Measurements from ENCODE around the gene TMEM209.

Gene TMEM209

DNA sequence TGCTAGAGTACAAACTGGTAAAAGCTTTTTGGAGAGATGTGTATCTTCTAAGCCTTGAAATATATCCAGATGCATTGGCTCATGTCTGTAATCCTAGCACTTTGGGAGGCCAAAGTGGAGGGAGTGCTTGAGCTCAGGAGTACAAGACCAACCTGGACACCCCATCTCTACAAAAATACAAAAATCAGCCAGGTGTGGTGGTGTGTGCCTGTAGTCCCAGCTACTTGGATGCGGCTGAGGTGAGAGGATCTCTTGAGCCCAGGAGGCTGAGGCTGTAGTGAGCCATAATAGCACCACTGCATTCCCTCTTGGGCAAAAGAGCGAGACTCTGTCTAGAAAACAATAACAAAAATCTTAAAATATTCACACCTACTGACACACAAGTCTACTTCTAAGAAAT is 25.6 kb downstream of the TMEM209 start:
- Histone ChIP-seq H3K4me3 (ENCODE audit: low read length, poor library complexity, severe bottlenecking) (no peak overlapping the region), H3K4me2 (ENCODE audit: low read depth, low read length, poor library complexity, severe bottlenecking) (no peak overlapping the region), H3K9ac (ENCODE audit: low read depth, low read length, poor library complexity, severe bottlenecking) (no peak overlapping the region), H3F3A (ENCODE audit: low read depth) (no peaks in the 10 kb centered on the region), H3K4me1 (ENCODE audit: insufficient read depth, low read length, poor library complexity, severe bottlenecking) (no peaks in the 10 kb centered on the region), H3K9me3 (ENCODE audit: insufficient read depth, low read depth, low read length) (no peaks in the 10 kb centered on the region), H3K9me2 (replicated peaks; ENCODE audit: low read depth, low read length) (no peaks in the 10 kb centered on the region), H3K79me2 (ENCODE audit: insufficient read depth, low read length) (no peaks in the 10 kb centered on the region), H2AFZ (ENCODE audit: low read length) (no peak overlapping the region), H3K27me3 (ENCODE audit: insufficient read depth, low read length, poor library complexity, severe bottlenecking) (no peaks in the 10 kb centered on the region), H4K20me1 (ENCODE audit: insufficient read depth, low read length, poor library complexity, severe bottlenecking) (no peaks in the 10 kb centered on the region), H3K36me3 (ENCODE audit: insufficient read depth, low read length) (peaks cover 71% of the 10 kb centered on the region)
- TF ChIP-seq EZH2phosphoT487 (IDR thresholded peaks at IDR 0.05; ENCODE audit: borderline replicate concordance) = no peak
- TF ChIP-seq, protein P1, sequence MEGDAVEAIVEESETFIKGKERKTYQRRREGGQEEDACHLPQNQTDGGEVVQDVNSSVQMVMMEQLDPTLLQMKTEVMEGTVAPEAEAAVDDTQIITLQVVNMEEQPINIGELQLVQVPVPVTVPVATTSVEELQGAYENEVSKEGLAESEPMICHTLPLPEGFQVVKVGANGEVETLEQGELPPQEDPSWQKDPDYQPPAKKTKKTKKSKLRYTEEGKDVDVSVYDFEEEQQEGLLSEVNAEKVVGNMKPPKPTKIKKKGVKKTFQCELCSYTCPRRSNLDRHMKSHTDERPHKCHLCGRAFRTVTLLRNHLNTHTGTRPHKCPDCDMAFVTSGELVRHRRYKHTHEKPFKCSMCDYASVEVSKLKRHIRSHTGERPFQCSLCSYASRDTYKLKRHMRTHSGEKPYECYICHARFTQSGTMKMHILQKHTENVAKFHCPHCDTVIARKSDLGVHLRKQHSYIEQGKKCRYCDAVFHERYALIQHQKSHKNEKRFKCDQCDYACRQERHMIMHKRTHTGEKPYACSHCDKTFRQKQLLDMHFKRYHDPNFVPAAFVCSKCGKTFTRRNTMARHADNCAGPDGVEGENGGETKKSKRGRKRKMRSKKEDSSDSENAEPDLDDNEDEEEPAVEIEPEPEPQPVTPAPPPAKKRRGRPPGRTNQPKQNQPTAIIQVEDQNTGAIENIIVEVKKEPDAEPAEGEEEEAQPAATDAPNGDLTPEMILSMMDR (conservative IDR thresholded peaks at IDR 0.05; ENCODE audit: low read length) = no peak

DNA sequence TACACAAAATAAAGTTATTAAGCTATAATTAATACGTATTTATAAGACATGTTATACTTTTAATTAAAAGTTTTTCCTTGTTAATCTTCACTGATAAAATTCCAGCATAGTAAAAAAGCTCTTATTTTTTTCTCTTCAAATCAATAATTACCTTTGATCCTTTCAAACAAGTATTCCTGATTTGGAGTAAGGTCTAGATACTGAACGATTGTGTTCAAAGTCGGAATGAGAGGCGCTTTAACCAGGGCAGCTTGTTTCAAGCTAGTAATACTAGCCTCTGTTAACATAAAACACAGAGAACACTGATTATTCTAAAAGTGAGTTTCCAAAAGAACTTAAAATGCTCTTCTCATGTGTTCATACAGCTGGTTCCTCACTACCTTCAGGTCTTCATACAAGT is 27.0 kb downstream of the TMEM209 start:
- H3K9ac ChIP-seq (ENCODE audit: low read depth, low read length, poor library complexity, severe bottlenecking) = no peak overlapping the region
- H3K9me2 ChIP-seq (replicated peaks; ENCODE audit: low read depth, low read length) = no peaks in the 10 kb centered on the region
- no peaks in the 10 kb centered on the region for H3K9me3 ChIP-seq (ENCODE audit: insufficient read depth, low read depth, low read length)
- no peak overlapping the region for H3K4me3 ChIP-seq (ENCODE audit: low read length, poor library complexity, severe bottlenecking)
- H3K36me3 ChIP-seq (ENCODE audit: insufficient read depth, low read length) = peaks cover 76% of the 10 kb centered on the region
- H3K4me1 ChIP-seq (ENCODE audit: insufficient read depth, low read length, poor library complexity, severe bottlenecking) = no peaks in the 10 kb centered on the region
- no peak for TF ChIP-seq EZH2phosphoT487 (IDR thresholded peaks at IDR 0.05; ENCODE audit: borderline replicate concordance)
- TF ChIP-seq, protein P1 (conservative IDR thresholded peaks at IDR 0.05; ENCODE audit: low read length) = no peak
- H3K4me2 ChIP-seq (ENCODE audit: low read depth, low read length, poor library complexity, severe bottlenecking) = no peak overlapping the region
- H4K20me1 ChIP-seq (ENCODE audit: insufficient read depth, low read length, poor library complexity, severe bottlenecking) = no peaks in the 10 kb centered on the region
- H3K27me3 ChIP-seq (ENCODE audit: insufficient read depth, low read length, poor library complexity, severe bottlenecking) = no peaks in the 10 kb centered on the region
- no peaks in the 10 kb centered on the region for H3F3A ChIP-seq (ENCODE audit: low read depth)
- H3K79me2 ChIP-seq (ENCODE audit: insufficient read depth, low read length) = no peaks in the 10 kb centered on the region
- H2AFZ ChIP-seq (ENCODE audit: low read length) = no peak overlapping the region

DNA sequence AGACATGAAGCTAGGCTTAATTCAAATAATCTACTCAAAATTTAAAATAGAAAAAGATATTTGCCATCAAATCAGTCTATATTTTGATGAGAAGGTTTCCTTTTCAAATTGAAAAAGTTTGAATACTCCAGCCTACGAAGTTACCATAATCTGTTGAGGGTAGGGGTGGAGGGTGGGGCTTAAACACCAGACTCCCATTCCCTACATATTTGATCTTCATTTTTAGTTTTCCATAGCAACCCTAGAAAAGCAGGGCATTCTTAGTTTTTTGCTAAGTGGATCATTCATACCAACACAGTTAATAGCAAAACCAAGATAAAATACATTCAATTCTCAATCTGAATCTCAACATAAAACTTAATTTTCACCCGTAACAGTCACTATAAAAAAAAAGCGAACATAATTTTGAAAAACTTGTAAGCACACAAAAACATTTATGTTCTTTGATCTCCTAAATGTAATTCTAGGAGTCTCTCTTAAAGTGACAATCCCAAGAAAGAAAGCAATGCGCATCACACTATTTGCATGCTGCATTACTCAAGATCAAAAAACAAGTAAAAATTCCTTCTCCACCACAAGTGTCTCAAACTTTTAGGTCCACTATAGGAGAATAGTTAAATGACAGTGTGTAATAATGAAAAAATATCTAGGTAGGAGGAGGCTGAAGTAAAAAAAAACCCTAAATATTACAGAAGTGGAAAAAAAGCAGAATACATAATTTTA is 30.8 kb downstream of the TMEM209 start:
- Histone ChIP-seq H3K4me2 (ENCODE audit: low read depth, low read length, poor library complexity, severe bottlenecking) (no peak overlapping the region), H3K4me1 (ENCODE audit: insufficient read depth, low read length, poor library complexity, severe bottlenecking) (no peaks in the 10 kb centered on the region), H3K36me3 (ENCODE audit: insufficient read depth, low read length) (peaks cover 75% of the 10 kb centered on the region; the same call in 1 of the 2 replicates), H3K27me3 (ENCODE audit: insufficient read depth, low read length, poor library complexity, severe bottlenecking) (no peaks in the 10 kb centered on the region), H3F3A (ENCODE audit: low read depth) (no peaks in the 10 kb centered on the region), H2AFZ (ENCODE audit: low read length) (no peak overlapping the region), H3K9me2 (replicated peaks; ENCODE audit: low read depth, low read length) (no peaks in the 10 kb centered on the region), H4K20me1 (ENCODE audit: insufficient read depth, low read length, poor library complexity, severe bottlenecking) (no peaks in the 10 kb centered on the region), H3K4me3 (ENCODE audit: low read length, poor library complexity, severe bottlenecking) (no peak overlapping the region), H3K9me3 (ENCODE audit: insufficient read depth, low read depth, low read length) (no peaks in the 10 kb centered on the region), H3K9ac (ENCODE audit: low read depth, low read length, poor library complexity, severe bottlenecking) (no peak overlapping the region), H3K79me2 (ENCODE audit: insufficient read depth, low read length) (no peaks in the 10 kb centered on the region)
- TF ChIP-seq, protein P1 (conservative IDR thresholded peaks at IDR 0.05; ENCODE audit: low read length) = no peak
- no peak for TF ChIP-seq EZH2phosphoT487 (IDR thresholded peaks at IDR 0.05; ENCODE audit: borderline replicate concordance)
